GM18498 (cell line): Measurements from ENCODE around the gene CFAP299.
"Not testable (repeated sequence)": the region's sequence is repeated elsewhere in the genome, so short reads cannot be mapped to it uniquely, and the experiment has no call there.

Experiments
- ATAC-seq: cut with Tn5 transposase; IDR thresholded peaks from one replicate; pipeline ENCODE4 v1.9.1; 2021; ENCODE audit warnings: mild to moderate bottlenecking, moderate library complexity; ENCODE audit not compliant: unreplicated experiment

The CFAP299 gene

DNA sequence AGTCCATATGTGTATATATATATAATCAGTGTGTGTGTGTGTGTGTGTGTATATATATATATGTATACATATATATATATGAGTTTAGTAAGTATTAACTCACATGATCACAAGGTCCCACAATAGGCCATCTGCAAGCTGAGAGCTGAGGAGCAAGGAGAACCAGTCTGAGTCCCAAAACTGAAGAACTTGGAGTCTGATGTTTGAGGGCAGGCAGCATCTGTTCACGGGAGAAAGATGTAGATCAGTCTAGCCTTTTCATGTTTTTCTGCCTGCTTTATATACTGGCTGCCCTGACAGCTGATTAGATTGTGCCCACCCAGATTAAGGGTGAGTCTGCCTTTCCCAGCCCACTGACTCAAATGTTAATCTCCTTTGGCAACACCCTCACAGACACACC lies 465.2 kb downstream of the CFAP299 start:
- not testable (repeated sequence) for ATAC-seq

DNA sequence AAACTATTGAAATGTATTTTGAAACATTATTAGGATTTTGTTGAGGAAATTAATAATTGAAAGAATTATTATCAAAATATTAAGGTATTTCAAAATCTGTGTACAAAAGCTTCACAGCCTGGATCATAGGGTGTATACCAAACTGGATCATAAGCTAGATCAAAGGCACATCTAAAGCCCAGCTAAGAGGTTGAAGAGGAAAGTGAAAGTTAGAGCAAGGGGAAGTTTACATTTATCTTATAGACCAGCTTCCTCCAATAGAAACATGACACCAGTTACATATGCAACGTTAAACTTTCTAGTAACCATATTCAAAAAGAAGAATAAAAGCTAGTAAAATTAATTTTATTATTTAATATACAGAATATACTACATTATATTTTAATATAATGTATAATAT lies 467.8 kb downstream of the CFAP299 start:
- no peak for ATAC-seq

DNA sequence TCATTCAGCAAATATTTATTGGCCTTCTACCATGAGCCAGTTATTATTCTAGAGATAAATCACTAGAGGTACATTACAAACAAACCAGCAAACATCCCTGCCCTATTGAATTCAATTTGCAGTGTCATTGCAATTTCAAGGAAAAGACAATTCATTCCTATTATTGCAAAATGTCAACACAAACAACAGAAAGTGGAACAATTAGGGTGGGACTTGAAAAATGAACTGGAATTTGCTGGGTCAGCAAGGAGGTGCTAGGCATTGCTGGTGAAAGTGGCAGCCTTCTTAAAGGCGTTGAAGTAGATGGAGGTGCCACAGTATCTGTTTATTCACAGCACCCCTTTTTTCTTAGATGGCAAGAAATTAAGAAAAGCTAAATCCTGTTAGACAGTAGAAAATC lies 470.9 kb downstream of the CFAP299 start:
- ATAC-seq = no peak

DNA sequence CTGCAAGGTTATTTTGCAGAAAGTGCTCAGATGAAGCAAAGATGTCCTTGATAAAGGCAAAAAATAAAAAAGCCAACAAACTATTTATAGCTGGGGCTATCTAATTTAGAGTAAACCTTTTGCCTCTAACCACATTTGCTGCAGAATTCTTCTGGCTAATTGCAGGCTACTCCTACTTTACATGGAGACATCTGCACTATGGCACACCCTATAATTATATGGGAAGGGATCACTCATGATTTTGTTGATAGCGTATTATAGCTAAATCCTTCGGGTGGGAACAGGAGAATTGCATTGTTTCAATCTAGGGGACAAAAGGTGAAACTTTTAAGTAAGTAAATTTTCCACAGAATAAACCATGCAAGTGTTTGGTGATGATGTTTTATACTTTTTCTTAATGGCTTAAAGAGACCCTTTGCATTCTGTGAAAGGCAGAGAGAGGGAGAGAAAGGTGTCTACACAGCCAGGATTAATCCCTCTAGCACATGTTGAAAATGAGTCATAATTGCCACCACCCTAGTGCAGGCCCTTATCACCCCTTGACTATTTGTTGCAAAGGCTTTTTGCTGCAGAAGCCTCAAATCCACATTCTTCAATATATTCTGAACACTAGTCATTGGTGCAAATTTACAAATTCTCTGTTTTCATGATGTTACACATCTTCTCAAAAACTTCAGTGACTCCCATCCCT lies 473.7 kb downstream of the CFAP299 start:
- no peak for ATAC-seq

DNA sequence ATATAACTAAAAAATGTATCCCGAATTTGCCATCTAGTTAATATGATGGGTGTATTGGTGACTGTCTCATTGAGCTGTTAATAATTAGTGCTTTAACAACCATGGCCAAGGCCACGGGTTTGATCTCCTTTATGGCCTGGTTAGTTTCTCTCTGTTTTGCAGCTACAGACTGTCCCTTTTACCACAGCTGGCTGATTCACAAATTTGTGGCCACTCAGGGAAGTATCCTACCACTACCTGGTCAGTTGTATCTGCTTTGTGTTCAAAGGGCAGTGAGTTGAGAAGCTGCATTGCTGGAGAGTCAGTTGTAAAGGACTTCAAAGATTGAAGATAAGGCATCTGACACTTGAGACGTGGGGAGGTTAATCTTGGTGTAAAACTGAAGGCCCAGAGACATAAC lies 475.9 kb downstream of the CFAP299 start:
- ATAC-seq = no peak

DNA sequence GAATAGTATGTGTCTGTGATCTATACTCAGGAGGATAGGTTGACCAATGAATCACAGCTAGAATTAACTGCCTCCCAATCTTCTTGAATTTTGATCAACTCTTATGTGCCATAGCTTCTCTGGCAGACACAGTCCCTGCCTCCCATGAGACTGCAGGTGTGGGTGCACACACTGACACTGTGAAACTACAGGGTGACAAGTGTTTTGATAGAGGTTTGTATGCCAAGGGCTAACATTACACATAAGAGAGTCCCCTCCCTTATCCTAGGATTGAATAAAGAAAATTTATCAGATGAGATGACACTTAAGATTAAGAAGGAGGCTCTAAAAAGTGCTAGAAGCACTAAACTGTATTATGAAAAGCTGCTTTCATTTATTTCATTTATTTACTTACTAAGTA lies 476.6 kb downstream of the CFAP299 start:
- ATAC-seq = no peak

DNA sequence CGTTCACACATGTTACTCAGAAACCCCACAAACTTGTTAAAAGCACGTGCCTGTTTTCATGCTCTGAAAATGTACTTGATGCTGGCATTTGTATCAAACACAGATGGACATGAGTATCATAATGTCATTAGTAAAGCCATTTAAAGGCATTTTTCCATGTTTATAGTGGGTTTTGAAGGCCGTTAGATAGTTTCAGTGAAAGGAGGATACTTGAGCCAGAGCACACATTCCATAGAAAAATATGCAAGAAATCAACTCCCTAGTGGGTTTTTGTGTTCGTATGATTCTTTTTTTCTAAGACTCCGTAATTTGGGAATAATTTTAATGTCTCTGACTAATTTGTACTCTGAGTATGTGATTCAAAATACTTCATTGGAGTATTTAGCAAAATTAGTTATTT lies 478.7 kb downstream of the CFAP299 start:
- ATAC-seq = no peak

DNA sequence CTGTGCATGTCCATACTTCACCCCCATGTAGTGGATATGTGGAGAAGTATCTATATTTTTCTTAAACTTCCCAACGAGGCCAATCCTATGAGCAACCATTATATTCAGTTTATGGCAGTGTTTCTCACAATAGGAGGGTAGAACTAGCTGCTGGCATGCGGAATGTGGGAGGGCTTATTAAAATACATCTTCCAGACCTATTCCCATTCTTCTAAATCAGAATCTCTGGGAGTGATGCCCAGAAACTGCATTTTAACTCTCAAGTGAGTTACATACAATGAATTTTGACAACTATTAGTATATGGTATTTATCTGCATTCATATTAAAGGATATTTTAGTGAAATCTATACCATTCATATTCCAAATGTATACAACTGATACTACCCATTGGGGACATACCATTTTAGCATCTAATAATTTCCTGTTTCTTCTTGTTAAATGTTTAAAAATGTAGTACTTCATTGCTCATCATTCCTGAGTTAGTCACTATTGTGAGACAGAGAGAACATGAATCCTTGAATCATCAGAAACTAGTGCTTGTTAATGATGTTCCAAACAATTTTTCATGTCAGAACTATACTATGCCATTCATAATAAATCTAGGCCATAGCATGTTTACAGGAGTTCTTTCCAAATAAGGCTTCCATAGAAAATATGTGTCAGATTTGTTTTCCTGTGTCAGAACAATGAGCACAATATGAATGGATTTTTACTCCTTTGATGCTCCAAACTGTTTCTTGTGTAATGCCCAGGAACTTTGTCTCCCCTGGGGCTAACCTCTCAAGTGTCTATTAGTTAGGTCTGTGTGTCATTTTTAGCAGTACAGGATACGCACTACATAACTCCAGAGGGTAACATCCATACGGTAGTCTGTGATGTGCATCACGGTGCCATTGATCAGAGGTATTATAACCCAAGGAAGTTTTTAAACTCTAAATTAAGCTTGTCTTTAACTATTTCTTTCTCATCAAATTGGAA lies 496.1 kb downstream of the CFAP299 start:
- no peak for ATAC-seq

DNA sequence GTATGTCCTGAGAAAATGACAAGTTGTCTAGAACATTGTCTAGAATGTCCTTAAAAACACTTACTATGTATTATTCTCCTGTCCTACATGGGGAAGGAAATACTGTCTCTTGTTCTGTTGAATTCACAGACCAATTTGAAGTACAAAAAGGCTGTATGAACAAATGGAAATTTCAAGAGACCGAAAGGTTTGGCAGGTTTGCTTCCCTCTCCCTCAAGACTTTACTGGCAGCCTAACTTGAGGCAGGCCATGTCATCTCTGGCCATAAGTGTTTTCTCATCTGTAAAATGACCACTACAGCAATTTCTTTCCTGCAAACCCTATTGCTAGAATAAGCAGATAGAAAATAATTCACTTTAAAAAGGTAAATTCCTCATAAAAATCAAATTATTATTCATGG lies 503.8 kb downstream of the CFAP299 start:
- no peak for ATAC-seq

DNA sequence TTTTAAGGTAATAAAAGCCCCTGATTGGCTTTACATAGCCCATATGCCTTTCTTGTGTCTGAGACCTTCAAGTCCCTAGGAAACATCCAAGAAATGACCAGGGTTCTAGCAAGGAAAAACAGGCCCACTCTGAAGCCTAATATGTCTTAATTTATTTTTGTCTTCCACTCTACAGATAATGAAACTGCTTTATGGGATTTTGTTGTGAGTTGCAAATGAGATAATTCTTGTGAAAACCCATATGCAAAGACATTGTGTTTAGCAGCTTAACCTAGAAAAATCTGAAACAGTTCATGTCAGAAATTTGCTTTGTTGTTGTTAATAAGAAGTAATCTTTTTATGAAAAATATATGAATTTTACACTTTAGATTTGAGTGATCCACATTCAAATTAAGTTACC lies 504.3 kb downstream of the CFAP299 start:
- ATAC-seq = no peak

DNA sequence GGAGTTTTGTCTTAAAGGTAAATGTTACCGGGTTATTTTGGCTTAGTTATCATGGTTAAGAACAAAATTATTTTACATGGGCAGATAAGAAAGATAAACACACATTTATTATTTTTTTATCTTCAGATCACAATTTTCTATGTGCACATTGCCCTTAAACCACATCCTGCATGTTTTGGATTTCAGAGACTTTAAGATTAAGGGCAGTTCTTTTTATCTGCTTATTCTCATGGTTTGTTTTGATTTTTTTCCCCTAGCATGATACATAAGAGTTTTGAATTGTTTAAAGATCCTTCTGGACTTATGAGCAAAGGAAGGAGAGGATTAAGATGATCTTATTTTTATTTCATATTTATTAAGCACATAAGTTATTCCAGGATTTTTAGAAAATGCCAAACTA lies 504.9 kb downstream of the CFAP299 start:
- ATAC-seq = no peak

DNA sequence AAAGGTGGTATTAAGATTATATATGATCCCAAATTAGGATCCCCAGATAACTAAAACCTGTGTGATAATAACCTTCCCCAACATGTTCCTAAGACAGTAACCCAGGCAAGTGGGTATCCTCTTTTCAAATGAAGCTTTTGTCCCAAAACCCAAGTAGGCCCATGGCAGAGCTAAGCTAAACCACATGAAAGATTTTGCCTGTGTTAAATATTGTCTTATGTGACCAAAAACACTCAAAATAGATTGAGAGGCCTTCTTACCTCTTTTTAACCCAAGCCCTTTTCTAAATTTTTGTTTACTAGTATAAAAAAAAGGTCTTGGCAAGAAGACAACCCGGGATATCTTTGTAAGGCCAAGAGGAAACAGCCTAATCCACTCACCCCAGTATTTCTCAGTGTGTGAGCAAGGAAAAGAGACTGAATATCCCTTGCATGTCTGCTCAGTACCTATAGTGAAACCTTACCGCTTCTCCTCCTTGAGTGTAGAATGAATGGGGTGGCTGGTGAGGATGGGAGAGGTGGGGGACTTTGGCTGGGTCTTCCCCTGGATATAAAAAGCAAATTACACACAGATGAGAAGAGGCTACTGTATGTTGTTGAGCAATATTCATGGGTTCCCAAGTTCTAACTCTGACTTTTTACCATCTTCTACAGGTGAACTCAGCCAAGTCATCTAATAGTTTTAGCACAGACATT lies 506.2 kb downstream of the CFAP299 start:
- ATAC-seq = no peak

DNA sequence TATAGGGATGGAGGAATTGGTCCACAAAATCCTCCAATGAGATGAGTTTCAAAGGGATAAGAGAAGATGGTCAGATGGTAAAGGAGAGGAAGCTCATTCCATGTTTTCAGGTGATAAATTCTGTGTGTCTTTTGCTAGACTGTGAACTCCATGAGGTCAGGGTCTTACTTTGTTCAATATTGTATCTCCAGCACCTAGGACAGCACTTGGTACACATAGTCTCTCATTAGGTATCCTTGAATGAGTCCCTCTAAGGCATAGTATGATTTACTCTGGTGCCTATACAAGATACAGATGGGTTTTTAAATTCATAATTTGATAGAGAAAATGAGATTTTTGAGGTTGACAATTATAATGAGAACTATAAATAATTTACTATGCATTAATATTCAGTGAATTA lies 510.7 kb downstream of the CFAP299 start:
- ATAC-seq = no peak

DNA sequence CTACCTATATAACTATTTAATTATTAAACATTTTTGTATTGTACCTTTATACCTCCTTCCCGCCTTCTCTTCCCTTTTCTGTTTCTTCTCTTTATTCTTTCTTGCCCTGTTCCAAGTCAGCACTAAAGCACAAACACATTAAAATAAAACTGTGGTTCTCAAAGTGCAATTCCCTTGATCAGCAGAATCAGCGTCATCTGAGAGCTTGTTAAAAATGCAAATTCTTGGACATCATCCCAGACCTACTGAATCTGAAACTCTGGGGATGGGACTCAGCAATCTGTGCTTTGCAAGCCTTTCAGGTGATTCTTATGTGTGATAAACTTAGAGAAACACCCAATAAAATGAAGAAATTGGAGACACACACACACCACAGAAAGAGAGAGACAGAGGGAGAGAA lies 516.5 kb downstream of the CFAP299 start:
- ATAC-seq = no peak

DNA sequence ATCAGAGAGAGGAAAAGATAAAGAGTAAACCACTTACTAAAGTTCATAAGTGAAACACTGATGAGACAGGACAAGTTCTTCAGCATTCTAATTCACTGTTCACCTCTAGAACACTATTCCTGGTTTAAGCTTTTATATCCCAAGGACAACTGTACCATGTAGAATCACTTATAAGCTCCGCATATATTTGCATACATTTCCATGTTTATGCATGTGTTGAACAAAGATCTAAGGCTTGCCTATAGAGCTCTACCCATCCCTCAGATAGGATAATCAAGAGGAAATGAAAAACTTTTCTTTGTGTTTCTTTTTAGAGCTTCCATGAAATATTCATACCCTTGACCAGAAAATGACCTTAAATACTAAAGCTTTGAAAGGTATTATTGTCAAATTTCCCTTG lies 538.0 kb downstream of the CFAP299 start:
- ATAC-seq = no peak

DNA sequence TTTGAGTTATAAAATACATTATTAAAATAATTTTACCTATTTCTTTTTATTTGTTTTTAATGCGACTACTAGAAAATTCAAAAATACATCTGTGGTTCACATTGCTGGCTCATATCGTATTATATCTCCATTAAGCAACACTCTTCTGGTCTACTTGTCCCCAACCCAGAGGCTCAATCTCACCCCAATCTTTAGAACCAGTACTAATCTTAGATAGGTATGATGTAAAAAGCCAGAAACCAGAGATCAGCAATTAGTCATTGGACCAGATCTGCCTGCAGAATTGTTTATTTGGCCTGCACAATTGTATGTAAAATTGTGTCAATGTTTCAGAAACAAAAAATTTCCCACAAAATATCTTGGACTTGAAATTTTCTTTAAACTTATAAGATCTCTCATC lies 539.4 kb downstream of the CFAP299 start:
- ATAC-seq = no peak

DNA sequence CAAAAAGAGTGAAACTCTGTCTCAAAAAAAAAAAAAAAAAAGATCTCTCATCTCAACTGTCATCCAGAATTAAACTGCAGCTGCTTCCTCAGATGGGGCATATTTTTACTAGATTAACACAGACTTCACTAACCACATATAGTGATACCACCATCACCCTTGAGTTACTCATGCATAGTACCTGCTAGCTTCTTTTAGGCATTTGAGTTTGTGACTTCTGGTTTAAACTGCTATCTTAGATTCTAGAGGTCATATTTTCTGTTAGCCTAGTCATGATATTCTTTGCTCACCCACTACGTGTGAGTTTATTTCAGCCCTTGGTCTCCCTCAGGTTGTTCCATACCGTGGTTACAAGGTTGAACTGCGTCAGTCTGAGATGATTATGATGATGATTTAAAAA lies 540.1 kb downstream of the CFAP299 start:
- ATAC-seq = peak; percentile 91

DNA sequence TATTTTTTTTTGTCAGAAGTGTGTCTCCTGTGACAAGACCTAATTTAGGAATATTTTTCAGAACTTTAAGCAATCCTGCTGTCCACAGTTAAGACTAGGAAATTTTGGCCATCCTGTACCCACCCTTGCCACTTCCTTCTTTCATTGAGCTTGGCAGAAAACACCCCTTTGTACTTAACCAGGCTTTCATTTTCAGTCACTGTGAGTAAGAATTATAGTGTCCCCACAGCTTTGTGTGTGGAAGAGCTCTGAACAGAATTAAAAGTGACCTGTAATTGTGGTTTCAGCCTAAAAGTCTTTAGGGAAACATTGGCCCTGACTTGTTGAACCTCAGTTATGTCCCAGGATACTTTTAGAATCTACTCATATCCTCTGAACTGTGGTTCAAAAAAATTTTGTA lies 541.3 kb downstream of the CFAP299 start:
- peak; percentile 81 for ATAC-seq

DNA sequence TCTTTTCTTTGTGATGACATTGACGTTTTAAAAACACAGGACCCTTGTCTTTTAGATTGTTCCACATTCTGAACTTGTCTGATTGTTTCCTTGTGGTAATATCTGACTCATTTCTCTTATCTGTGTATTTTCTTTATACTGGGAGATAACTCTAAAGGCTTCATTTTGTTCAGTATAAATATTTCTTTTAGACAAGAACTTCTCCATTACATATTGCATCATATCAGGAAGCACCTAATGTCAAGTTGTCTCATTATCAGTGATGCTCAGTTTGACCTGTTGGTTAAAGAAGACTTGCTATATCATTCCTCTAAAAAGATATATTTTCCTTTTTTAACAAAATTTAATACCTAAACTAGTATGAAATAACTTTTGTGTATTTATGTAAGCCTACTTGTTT lies 542.7 kb downstream of the CFAP299 start:
- no peak for ATAC-seq

DNA sequence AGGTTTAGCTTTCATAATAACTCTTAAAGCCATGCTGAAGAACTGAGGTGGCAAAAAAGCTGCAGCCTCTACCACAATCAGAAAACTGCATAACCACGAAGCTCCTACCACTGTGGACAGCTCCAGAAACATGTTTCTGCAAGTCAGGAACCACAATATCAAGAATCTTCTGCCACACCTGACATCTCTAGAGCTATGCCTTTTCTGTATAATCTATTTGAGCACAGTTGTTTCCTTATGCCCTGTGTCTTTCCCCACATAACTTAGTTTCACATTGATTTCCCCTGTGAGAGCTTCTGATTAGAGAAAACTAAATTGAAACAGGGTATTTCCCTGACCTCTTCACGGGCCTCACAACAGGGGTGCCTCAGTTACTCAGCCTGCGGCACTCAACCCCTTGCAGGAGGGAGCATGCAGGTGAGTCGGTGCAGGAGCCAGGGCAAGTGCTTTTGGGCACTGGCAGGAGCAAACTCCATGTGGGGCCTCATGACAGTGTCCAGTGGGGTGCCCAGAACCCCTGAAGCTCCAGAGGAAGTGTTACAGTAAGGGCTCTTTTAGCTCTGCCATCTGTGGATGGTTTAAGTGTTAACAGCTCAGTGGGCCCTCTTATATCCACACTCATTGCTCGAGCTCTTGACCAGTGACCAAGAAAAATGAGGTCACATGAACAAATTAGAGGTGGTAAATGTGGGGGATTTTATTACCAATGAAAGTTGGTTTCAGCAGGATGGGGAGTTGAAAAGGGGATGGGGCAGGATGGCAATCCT lies 562.2 kb downstream of the CFAP299 start:
- peak; percentile 87 for ATAC-seq

DNA sequence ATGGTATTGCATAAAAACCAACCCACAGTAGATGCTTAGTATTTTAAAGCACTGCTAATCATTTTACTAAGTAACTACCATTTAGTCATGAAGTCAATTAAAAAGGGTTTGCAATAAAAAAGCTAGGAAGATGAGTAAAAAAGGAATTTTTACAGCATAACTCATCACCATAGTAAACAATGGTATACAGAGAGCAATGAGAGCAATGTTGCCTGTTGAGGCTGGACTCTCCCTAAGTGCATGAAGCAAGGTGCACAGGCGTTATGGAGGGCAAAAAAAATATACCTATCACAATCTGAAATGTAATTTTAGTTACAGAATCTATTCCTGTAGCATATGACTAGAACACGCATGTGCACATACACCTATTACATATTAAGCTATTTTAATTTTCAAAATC lies 565.4 kb downstream of the CFAP299 start:
- no peak for ATAC-seq
